HFFc6 (cell line): ENCODE data around the gene EPS15. TPM values are rescaled to one million over a fixed set of nuclear protein-coding genes. Genes with fewer than 3 reads are reported as not detected.

ENCODE experiments used
- DNase-seq: peaks from one replicate; pipeline ENCODE4 v3.0.0-alpha.2; 2018
- H3K27ac Mint-ChIP-seq: 2 replicates; pipeline ENCODE4 v1.8.0; 2020; ENCODE audit warnings: mild to moderate bottlenecking, mixed read lengths
- H3K27me3 Mint-ChIP-seq: 2 replicates; pipeline ENCODE4 v1.8.0; 2021; ENCODE audit warnings: mild to moderate bottlenecking, moderate library complexity, mixed read lengths; ENCODE audit not compliant: insufficient read depth
- H3K36me3 Mint-ChIP-seq: 2 replicates; pipeline ENCODE4 v1.8.0; 2021; ENCODE audit warnings: low read depth, mixed read lengths
- H3K4me1 Mint-ChIP-seq: 2 replicates; pipeline ENCODE4 v1.8.0; 2020; ENCODE audit warnings: low read depth, mixed read lengths
- H3K4me3 Mint-ChIP-seq: 2 replicates; pipeline ENCODE4 v1.8.0; 2020; ENCODE audit warnings: mild to moderate bottlenecking, moderate library complexity, mixed read lengths
- H3K9me3 Mint-ChIP-seq: 2 replicates; pipeline ENCODE4 v1.8.0; 2020; ENCODE audit warnings: mild to moderate bottlenecking, mixed read lengths
- total RNA-seq, 6 experiments: library from RNA; stranded (reverse); fragmentation: NEBNext Ultra II Directional; extraction: Animal tissue kit (Norgen Biotek cat#: 25700); gene quantifications; 2 replicates in 1 of 6; 3 replicates in 5 of 6; pipeline ENCODE4 v1.2.3, GENCODE V29; 2021
- TF ChIP-seq, protein P1 (sequence below): fragments of 200-600 bp; sonication (generic); IDR thresholded peaks from 2 replicates; pipeline ENCODE4 v1.5.0; 2021; ENCODE audit warnings: antibody characterized with exemption, mild to moderate bottlenecking

EPS15 gene
- total RNA-seq, 6 experiments from 2014 or later: 45.2 to 55.7 (median 49.6) TPM

DNA sequence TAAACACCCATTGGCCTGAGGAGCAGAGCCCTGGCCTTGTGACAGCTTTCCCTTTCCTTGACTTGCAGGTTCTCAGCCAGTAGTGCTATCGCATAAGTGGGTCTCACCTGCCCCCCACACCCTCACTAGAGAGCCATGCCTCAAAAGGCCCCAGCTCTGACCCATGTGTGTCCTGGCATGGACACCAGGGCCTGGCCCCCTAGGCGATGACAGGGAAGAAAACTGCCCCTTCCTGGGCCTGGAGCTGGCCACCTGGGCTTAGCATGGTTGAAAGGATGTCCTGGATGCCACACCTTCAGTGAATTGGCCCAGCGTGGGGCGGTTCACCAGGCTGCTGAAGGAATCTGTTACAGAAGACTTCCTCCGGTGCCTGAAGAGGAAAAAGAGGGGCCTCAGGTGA lies 207.2 kb downstream of the EPS15 start:
- TF ChIP-seq, protein P1, sequence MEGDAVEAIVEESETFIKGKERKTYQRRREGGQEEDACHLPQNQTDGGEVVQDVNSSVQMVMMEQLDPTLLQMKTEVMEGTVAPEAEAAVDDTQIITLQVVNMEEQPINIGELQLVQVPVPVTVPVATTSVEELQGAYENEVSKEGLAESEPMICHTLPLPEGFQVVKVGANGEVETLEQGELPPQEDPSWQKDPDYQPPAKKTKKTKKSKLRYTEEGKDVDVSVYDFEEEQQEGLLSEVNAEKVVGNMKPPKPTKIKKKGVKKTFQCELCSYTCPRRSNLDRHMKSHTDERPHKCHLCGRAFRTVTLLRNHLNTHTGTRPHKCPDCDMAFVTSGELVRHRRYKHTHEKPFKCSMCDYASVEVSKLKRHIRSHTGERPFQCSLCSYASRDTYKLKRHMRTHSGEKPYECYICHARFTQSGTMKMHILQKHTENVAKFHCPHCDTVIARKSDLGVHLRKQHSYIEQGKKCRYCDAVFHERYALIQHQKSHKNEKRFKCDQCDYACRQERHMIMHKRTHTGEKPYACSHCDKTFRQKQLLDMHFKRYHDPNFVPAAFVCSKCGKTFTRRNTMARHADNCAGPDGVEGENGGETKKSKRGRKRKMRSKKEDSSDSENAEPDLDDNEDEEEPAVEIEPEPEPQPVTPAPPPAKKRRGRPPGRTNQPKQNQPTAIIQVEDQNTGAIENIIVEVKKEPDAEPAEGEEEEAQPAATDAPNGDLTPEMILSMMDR: no peak
- Mint-ChIP-seq H3K4me1 (peaks cover 28% of the 10 kb centered on the region), H3K27ac (no peak overlapping the region), H3K27me3 (peaks cover 1% of the 10 kb centered on the region), H3K4me3 (no peak overlapping the region), H3K9me3 (no peaks in the 10 kb centered on the region), H3K36me3 (no peaks in the 10 kb centered on the region)
- DNase-seq: no peak

DNA sequence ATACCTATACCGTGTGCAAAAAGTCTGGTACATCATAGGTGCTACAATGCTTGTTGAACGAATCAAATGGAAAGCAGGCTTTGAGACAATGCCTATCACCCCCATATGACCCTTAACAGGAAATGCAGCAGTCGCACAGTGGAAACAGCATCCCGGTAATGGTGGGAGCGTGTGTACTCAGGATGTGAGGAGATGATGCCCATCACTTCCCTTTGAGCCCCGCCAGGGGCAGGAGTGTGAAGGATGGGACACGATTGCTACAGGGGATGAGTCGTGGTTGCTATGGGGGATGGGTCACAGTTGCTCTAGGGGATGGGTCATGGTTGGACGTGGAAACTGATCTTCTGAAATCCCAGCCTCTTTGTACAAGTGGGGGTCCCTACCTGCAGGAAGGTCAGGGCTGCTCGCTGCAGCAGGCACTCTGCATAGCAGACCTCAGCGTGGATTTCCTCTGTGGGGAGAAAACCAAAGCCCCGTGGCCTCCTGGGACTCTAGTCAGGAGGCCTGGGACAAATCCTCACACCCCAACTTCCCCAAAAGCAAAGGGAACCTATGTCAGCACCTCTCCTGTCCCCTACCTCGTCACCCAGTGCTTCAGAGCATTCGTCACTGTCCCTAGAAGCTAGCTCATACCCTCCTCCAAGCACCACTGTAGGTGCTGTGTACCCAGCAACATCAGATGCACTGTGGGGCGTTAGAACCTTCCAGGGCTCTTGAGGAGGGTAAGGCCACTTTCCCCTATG lies 208.0 kb downstream of the EPS15 start:
- H3K9me3 Mint-ChIP-seq: no peaks in the 10 kb centered on the region
- DNase-seq: no peak
- H3K4me1 Mint-ChIP-seq: peaks cover 28% of the 10 kb centered on the region

DNA sequence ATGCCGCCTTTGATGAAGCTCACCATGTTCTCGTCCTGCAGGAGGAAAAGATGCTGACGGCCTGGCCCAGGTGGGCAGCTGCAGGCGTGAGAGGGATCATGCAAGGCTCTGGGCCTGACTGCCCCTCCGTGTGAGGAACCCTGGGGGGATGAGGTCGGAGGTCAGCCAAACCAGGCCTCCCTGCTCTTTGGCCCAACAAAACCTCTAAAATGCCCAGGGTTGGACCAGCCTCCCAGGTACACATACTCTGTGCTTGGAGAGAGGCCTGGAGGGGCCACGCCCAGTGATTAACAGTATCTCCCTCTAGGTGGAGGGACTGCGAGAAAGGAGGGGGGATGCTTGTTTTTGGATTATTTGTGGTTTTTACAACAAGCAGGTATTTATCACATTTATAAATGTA lies 209.8 kb downstream of the EPS15 start:
- no peaks in the 10 kb centered on the region for H3K27me3 Mint-ChIP-seq
- H3K9me3 Mint-ChIP-seq: no peaks in the 10 kb centered on the region
- H3K27ac Mint-ChIP-seq: no peak overlapping the region
- peaks cover 13% of the 10 kb centered on the region for H3K4me1 Mint-ChIP-seq
- no peak overlapping the region for H3K4me3 Mint-ChIP-seq
- TF ChIP-seq, protein P1: no peak
- no peak for DNase-seq
- no peaks in the 10 kb centered on the region for H3K36me3 Mint-ChIP-seq

More for the DNA sequence above, 208.0 kb downstream of the EPS15 start:
- no peak overlapping the region for H3K27ac Mint-ChIP-seq
- no peak overlapping the region for H3K4me3 Mint-ChIP-seq
- no peaks in the 10 kb centered on the region for H3K36me3 Mint-ChIP-seq
- TF ChIP-seq, protein P1: no peak
- H3K27me3 Mint-ChIP-seq: peaks cover 1% of the 10 kb centered on the region

DNA sequence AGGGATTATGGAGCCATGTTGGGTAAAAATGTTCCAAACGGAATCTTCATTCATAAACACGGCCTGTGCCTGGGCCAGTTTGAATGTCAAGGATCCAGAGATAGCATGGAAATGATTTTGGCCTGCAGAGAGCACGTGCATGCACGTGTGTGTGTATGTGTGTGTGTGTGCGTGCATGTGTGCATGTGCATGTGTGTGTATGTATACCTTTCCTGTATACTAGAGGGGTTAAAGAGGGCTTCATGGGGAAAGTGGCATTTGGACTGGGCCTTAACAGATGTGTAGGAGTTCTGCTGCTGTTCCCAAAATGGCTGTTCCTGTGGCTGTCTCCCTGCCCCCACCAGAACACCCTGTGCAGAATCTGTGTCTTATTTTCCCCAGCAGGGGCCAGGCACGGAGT lies 210.4 kb downstream of the EPS15 start:
- no peaks in the 10 kb centered on the region for H3K9me3 Mint-ChIP-seq
- peaks cover 12% of the 10 kb centered on the region for H3K4me1 Mint-ChIP-seq
- H3K27ac Mint-ChIP-seq: no peak overlapping the region
- TF ChIP-seq, protein P1: no peak
- DNase-seq: no peak
- H3K4me3 Mint-ChIP-seq: no peak overlapping the region
- H3K36me3 Mint-ChIP-seq: no peaks in the 10 kb centered on the region
- no peaks in the 10 kb centered on the region for H3K27me3 Mint-ChIP-seq

DNA sequence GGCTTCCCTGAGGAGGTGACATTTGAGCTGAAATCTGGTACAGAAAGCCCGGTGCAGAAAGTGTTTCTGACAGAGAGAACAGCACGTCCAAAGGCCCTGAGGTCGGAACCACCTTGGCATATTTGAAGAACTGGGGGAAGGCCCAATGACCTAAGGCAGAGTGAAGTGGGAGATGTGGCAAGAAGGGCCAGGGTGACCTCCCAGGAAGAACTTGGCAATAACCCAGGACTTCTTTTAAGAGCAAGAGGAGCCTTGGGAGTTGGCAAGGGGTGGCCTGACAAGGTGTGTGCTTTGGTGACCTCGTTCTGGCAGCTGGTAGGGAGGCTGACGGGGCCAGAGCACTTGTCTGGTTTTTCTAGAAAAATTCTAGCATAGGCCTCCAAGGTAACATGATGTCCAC lies 212.1 kb downstream of the EPS15 start:
- Mint-ChIP-seq H3K4me1 (peaks cover 8% of the 10 kb centered on the region), H3K4me3 (no peak overlapping the region), H3K27ac (no peak overlapping the region), H3K27me3 (no peaks in the 10 kb centered on the region), H3K9me3 (no peaks in the 10 kb centered on the region), H3K36me3 (no peaks in the 10 kb centered on the region)
- TF ChIP-seq, protein P1: no peak
- DNase-seq: no peak
